PC-3 (cell line): ENCODE data around the gene LMTK2.

Source experiments
- CTCF ChIP-seq: fragments of 300-600 bp; sonication (generic); conservative IDR thresholded peaks from 2 replicates; pipeline ENCODE4 v1.5.1; 2017; ENCODE audit warnings: antibody characterized with exemption, low read depth, mild to moderate bottlenecking, low read length
- EZH2 ChIP-seq: fragments of 300-600 bp; sonication (generic); IDR thresholded peaks from one replicate; pipeline ENCODE4 v1.6.1; 2017; ENCODE audit warnings: antibody characterized with exemption, mild to moderate bottlenecking, low read length; ENCODE audit not compliant: unreplicated experiment
- EZH2phosphoT487 ChIP-seq: fragments of 300-600 bp; sonication (generic); IDR thresholded peaks from 2 replicates; pipeline ENCODE4 v1.6.1; 2018; ENCODE audit warnings: mild to moderate bottlenecking, antibody characterized with exemption, low read length, borderline replicate concordance

GRCh38 chr7:98203964-98204605, 97.4 kb downstream of the LMTK2 start:
- TF ChIP-seq CTCF (no peak), EZH2phosphoT487 (no peak), EZH2 (no peak)
